NOMO-1 (cell line): Measurements from ENCODE around the gene CHTOP.
A peak's percentile ranks its signal among the peaks of the same experiment; 100 is the strongest.
"Not testable (repeated sequence)": the region's sequence is repeated elsewhere in the genome, so short reads cannot be mapped to it uniquely, and the experiment has no call there.

Experiments used
- DNase-seq, 2 experiments: peaks; one replicate each; lab custom pipeline; 2025; ENCODE audit not compliant: unreplicated experiment in 2 of 2; lab: John Stamatoyannopoulos, UW

The CHTOP gene

DNA sequence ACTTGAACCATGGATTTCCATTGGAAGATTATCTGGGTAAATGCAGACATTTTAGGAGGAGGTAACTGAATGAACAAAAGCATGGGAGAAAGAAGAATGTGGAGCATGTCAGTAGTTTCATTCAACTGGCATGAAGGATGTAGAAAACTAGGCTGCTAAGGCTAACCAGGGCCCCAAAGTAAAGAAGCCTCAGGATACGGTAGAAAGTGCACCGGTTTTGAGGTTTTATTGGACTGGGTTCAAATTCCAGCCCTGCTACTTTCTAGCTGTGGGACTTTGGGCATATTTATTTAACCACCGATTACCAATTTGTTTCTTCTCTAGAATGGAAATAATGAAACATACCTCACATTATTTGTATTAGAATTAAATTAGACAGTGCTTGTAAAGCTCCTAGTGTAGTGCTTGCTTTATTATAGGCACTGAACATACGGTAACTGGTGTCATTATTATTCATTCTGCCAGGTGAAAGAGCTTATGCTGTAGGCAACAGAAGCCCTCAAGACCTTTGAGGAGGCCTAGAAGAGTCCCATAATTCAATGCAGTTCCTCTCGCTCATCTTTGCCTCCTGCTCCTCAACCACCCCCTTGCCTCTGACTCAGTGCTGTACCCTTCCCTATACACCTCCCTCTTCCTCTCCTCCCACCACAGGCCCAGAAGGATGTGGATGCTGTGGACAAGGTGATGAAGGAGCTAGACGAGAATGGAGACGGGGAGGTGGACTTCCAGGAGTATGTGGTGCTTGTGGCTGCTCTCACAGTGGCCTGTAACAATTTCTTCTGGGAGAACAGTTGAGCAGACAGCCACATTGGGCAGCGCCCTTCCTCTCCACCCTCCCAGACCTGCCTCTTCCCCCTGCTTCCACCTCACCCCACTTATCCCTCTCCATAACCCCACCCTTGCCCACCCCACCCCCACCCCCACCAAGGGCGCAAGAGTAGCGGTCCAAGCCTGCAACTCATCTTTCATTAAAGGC, 2.5 kb upstream of the CHTOP start:
- DNase-seq: no peak

GRCh38 chr1:153633161-153633753, 609 bp upstream of the CHTOP start:
- DNase-seq: no peak

- no peak for DNase-seq
Observed at GRCh38 chr1:153635872-153636271, 2.0 kb downstream of the CHTOP start.

- no peak for DNase-seq
Observed at GRCh38 chr1:153636312-153636711, 2.4 kb downstream of the CHTOP start.

- no peak for DNase-seq
Observed at GRCh38 chr1:153638261-153638660, 4.4 kb downstream of the CHTOP start.

DNA sequence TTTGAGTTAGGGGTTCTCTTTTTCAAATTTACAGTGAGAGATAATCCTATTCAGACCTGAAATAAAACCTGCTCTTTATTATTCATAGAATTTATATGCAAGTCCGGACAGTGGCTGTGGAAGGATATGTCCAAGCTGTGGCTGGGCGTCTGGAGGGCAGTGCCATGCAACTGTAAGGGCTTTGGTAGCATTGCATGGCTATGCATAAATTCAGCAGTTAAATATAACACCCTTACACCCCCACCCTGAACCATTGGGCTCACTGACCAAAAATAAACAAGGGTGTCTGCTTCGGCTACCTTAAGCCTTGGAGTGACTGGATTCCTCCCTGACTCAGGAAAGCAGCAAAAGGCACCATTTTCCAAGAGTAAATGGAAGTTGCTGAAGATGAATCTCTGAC, 5.4 kb downstream of the CHTOP start:
- DNase-seq: no peak

DNA sequence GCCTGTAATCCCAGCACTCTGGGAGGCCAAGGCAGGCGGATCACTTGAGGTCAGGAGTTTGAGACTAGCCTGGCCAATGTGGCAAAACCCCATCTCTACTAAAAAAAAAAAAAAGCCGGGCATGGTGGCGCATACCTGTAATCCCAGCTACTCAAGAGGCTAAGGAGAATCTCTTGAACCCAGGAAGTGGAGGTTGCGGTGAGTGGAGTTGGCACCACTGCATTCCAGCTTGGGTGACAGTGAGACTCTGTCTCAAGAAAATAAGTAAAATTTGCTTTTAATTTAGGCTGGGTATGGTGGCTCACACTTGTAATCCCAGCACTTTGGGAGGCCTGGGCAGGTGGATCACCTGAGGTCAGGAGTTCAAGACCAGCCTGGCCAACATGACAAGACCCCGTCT, 6.3 kb downstream of the CHTOP start:
- DNase-seq: not testable (repeated sequence)

GRCh38 chr1:153640861-153641260, 7.0 kb downstream of the CHTOP start:
- DNase-seq: no peak

GRCh38 chr1:153642161-153642560, 8.3 kb downstream of the CHTOP start:
- DNase-seq: no peak

DNA sequence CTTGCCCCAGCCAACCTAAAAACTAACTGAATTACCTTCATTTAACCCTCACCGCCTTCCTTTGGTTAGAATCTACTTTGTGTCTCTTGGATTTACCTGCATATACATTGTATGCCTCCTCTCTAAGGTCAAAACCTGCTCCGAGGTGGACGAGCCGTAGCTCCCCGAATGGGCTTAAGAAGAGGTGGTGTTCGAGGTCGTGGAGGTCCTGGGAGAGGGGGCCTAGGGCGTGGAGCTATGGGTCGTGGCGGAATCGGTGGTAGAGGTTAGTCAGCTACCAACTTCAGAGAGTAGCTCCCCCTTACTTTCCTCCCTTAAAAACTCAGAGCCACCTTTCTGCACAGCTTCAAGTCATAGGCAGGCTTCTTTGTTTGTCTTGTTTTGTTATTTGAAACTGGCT, 9.2 kb downstream of the CHTOP start:
- no peak for DNase-seq

- no peak for DNase-seq
Observed at GRCh38 chr1:153643816-153644215, 9.9 kb downstream of the CHTOP start.

GRCh38 chr1:153646672-153647345, 12.9 kb downstream of the CHTOP start:
- peak; percentile 63 to 64 for DNase-seq

DNA sequence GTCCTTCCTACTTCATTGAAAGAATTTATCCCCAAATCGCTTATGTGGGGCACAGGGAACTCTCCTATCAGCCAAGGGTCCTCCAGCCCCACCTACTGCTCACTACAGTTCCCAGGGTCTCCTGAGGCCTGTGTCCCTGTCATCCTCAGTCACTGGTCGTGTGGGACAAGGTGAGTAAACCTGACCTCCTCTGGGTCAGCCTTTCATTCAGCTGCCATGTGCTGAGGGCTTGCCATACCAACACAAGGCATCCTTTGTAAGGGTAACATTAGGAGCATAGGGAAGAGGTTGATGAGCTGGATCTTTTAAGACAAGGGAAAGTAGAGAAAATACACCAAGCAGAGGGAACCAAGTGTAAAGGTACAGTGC, 13.5 kb downstream of the CHTOP start:
- no peak for DNase-seq

GRCh38 chr1:153648000-153648643, 14.3 kb downstream of the CHTOP start:
- DNase-seq: no peak

- DNase-seq: no peak
Observed at GRCh38 chr1:153649137-153649862, 15.4 kb downstream of the CHTOP start.

DNA sequence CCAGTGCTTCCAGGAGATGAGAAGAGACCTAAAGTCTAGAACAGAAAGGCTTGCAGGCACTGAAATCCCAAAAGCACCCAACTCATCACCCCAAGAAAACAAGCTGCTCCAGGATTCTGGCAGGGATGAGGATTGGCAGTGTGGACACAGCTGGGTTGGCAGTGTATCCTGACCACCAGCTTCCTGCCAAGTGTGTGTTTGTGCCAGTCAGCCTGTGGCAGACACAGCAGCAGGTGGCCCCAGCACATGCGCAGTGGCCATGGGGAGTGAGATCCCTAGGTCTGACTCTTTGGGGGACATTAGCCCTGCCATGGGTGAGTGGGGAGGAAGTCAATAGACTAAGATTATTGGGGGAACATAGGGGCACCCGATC, 16.0 kb downstream of the CHTOP start:
- DNase-seq: no peak

- DNase-seq: no peak
Observed at GRCh38 chr1:153651771-153652170, 17.9 kb downstream of the CHTOP start.

GRCh38 chr1:153652805-153653500, 19.1 kb downstream of the CHTOP start:
- no peak for DNase-seq

DNA sequence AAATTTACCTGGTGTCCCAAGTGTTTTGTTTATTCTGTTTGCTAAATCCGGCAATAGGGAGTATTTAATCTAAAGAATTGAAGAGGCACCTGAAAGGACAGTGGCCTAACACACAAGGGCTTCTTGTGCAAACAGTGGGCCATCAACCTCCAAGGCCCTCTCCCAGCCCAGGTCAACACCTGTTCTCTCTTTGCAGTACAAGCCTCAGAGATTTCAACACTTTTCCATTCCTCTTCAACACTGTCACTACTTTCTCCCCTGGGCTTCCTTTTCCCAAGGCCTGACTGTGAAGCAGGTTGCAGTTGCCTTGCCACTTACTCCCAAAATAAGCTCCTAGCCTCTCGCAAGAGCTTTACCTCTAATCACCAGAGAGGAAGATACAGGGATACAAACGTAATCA, 21.5 kb downstream of the CHTOP start:
- DNase-seq: no peak
